ENCODE measurements around the gene GNRH2. TPM values are rescaled to one million over a fixed set of nuclear protein-coding genes. Genes with fewer than 3 reads are reported as not detected.

Gene GNRH2
- total RNA-seq, 1 experiment from 2014 or later: 1.1 TPM

GRCh38 chr20:3031524-3032147 lies 11.8 kb upstream of the GNRH2 start:
- Histone ChIP-seq H2AFZ (ENCODE audit: low read length) (no peak overlapping the region), H4K8ac (replicated peaks; ENCODE audit: insufficient read length, low read depth, low read length) (no peak overlapping the region)
- no peaks in the 10 kb centered on the region for H3K9me3 Mint-ChIP-seq

More at GRCh38 chr20:3031524-3032147, 11.8 kb upstream of the GNRH2 start:
- Histone ChIP-seq H3K79me2 (ENCODE audit: insufficient read depth, low read length) (no peaks in the 10 kb centered on the region), H2BK12ac (ENCODE audit: insufficient read length, low read depth, low read length) (no peak overlapping the region), H4K91ac (ENCODE audit: insufficient read length, low read depth, low read length) (no peak overlapping the region), H3K4me1 (ENCODE audit: insufficient read depth, low read length) (no peaks in the 10 kb centered on the region), H3K27ac (ENCODE audit: insufficient read length, low read depth, low read length) (no peak overlapping the region), H3K79me1 (ENCODE audit: insufficient read depth, low read depth, low read length, poor library complexity, severe bottlenecking) (no peaks in the 10 kb centered on the region), H2BK120ac (ENCODE audit: low read depth, low read length, poor library complexity, severe bottlenecking) (no peak overlapping the region), H2AK5ac (ENCODE audit: insufficient read length, low read length) (no peak overlapping the region), H3K27me3 (ENCODE audit: insufficient read depth, low read length) (no peaks in the 10 kb centered on the region), H2BK5ac (ENCODE audit: insufficient read length, low read length) (no peak overlapping the region), H3K23ac (ENCODE audit: insufficient read length, low read depth, low read length) (no peak overlapping the region), H3T11ph (ENCODE audit: low read length) (no peak overlapping the region), H3K4me2 (ENCODE audit: insufficient read depth, insufficient read length, low read length) (no peak overlapping the region), H3K14ac (ENCODE audit: insufficient read depth, low read length) (no peak overlapping the region), H3K4ac (ENCODE audit: low read depth, low read length) (no peak overlapping the region), H2BK20ac (ENCODE audit: low read depth, low read length, poor library complexity, severe bottlenecking) (no peak overlapping the region), H4K5ac (ENCODE audit: insufficient read length, low read depth, low read length) (no peak overlapping the region), H4K20me1 (ENCODE audit: control insufficient read depth, insufficient read depth, insufficient read length) (no peaks in the 10 kb centered on the region), H3K9me3 (ENCODE audit: control insufficient read depth, low read depth, low read length) (no peaks in the 10 kb centered on the region), H3K9ac (ENCODE audit: extremely low read depth, insufficient read length, low read length) (no peak overlapping the region), H3K56ac (ENCODE audit: insufficient read length, low read depth, low read length) (no peak overlapping the region), H3K23me2 (ENCODE audit: insufficient read length, low read depth, low read length, poor library complexity, severe bottlenecking) (no peaks in the 10 kb centered on the region), H3K18ac (ENCODE audit: insufficient read length, low read depth, low read length) (no peak overlapping the region), H2BK15ac (ENCODE audit: low read depth, low read length) (no peak overlapping the region)
- no CpG with 5 or more reads among the region's 3 CpGs for WGBS (ENCODE audit: extremely low coverage, insufficient read length, low lambda C conversion rate)
- Mint-ChIP-seq H3K4me3 (no peak overlapping the region), H3K36me3 (ENCODE audit: insufficient read depth in 1 of 3, low read depth in 3 of 3) (peaks cover 23 to 61% (median 46%) of the 10 kb centered on the region in 3 experiments), H3K27me3 (ENCODE audit: low read depth) (no peaks in the 10 kb centered on the region; the same call in 1 of the 2 replicates), H3K4me1 (no peaks in the 10 kb centered on the region), H3K27ac (no peak overlapping the region)
- no peak for DNase-seq
- TF ChIP-seq CTCF (conservative IDR thresholded peaks at IDR 0.05): no peak

Data from H9 (cell line).